Astrocyte (in vitro differentiated cells and primary cell): ENCODE results near the gene CASP10.

Source experiments
- EZH2 ChIP-seq: IDR thresholded peaks from 2 replicates; pipeline ENCODE4 v1.6.1; 2012; ENCODE audit warnings: mild to moderate bottlenecking, low read length, inconsistent platforms; ENCODE audit not compliant: insufficient read depth
- TF ChIP-seq, protein P1 (sequence below): IDR thresholded peaks from 2 replicates; pipeline ENCODE4 v1.5.1; 2011; ENCODE audit warnings: low read depth, mild to moderate bottlenecking, inconsistent platforms, low read length, moderate library complexity; ENCODE audit not compliant: insufficient read depth

DNA sequence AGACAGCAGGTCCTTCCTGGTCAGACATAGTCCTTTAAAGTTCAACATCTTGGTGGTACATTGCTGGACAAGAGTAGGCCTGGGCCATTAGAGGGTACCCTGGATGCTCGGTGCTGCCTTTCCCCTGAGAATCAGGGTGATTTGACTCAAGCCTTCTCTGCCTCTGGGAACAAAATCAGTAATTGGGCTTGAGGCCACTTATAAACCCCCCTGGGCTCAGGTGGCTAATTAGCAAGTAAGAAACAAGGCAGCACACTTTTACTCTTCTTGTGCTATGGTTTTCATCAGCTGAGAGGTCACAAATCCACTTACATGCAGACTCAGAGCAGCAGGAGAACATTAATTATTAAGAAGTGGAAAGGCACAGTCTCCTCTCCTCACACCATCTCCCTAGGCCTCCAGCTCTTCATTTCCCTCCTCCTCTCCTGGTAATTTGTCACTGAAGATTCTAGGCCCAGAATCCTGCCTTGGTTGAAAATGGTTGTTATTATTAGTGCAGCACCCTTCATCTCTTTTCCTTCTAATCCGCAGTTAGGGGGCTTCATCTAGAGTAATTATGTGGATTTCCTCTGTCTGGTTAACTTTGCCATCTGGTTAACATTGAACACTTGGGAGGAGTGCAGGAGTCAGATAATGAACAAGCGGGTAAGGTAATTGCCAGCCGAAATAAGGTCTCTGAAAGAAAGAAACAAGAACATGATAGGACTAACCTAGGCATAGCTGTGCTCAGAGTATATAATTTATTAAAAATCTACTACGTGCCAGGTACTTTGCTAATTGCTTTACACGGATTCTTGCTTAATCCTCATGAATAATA, 29.7 kb upstream of the CASP10 start:
- TF ChIP-seq, protein P1, sequence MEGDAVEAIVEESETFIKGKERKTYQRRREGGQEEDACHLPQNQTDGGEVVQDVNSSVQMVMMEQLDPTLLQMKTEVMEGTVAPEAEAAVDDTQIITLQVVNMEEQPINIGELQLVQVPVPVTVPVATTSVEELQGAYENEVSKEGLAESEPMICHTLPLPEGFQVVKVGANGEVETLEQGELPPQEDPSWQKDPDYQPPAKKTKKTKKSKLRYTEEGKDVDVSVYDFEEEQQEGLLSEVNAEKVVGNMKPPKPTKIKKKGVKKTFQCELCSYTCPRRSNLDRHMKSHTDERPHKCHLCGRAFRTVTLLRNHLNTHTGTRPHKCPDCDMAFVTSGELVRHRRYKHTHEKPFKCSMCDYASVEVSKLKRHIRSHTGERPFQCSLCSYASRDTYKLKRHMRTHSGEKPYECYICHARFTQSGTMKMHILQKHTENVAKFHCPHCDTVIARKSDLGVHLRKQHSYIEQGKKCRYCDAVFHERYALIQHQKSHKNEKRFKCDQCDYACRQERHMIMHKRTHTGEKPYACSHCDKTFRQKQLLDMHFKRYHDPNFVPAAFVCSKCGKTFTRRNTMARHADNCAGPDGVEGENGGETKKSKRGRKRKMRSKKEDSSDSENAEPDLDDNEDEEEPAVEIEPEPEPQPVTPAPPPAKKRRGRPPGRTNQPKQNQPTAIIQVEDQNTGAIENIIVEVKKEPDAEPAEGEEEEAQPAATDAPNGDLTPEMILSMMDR: no peak
- no peak for TF ChIP-seq EZH2
